DMS153 (cell line): Measurements from ENCODE around the gene ZNF221.
A peak's percentile ranks its signal among the peaks of the same experiment; 100 is the strongest.

Experiments used
- DNase-seq: peaks from one replicate; lab custom pipeline; 2025; lab: John Stamatoyannopoulos, UW

Gene ZNF221

DNA sequence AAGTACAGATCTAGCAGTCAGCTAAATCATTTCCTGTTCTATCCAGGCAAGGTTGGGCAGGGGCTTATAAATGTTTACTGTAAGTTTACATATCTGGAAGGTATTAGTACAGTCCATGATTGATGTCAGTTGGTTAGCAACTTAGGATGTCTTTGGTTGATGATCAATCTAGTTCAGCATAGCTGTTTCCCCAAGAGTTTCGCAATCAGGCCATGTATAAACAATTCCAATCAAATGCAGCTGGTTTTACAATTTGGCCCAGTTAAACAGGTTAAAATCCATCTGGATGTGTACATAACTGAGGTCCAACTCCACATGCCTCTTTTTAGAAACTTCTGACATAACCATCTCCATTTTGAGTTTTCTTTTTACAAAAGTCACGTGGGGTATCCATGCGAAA, 6.9 kb downstream of the ZNF221 start:
- DNase-seq, result no peak

GRCh38 chr19:43960411-43960810, 9.4 kb downstream of the ZNF221 start:
- no peak for DNase-seq

GRCh38 chr19:43966079-43966694, 15.2 kb downstream of the ZNF221 start:
- DNase-seq, result no peak

DNA sequence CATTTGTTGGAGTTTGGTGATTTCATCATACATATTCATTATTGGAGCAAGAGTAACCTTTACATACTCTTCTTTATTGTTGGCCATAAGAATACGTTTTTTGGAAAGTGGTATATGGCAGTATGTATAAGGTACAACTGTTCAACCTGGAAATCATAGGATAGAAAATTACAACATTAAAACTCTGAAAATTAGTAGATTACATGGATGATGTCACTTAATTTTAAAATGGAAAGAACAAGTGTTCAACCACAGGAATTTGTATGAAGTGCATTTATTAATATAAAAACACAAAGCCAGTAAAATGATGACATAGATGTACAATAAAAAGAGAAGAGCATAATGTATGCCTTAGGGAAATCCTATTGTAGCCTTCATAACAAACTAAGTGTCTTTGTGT, 25.7 kb downstream of the ZNF221 start:
- no peak for DNase-seq

GRCh38 chr19:43983544-43983911, 32.5 kb downstream of the ZNF221 start:
- no peak for DNase-seq

GRCh38 chr19:43983912-43984686, 33.1 kb downstream of the ZNF221 start, which contains the start of gene ZNF155:
ZNF155 (plus strand) TSS chr19:43984188; CDS start chr19:43988544, 4,356 bp downstream.
- peak; percentile 89 for DNase-seq

GRCh38 chr19:43984687-43985000, 33.6 kb downstream of the ZNF221 start:
- no peak for DNase-seq

DNA sequence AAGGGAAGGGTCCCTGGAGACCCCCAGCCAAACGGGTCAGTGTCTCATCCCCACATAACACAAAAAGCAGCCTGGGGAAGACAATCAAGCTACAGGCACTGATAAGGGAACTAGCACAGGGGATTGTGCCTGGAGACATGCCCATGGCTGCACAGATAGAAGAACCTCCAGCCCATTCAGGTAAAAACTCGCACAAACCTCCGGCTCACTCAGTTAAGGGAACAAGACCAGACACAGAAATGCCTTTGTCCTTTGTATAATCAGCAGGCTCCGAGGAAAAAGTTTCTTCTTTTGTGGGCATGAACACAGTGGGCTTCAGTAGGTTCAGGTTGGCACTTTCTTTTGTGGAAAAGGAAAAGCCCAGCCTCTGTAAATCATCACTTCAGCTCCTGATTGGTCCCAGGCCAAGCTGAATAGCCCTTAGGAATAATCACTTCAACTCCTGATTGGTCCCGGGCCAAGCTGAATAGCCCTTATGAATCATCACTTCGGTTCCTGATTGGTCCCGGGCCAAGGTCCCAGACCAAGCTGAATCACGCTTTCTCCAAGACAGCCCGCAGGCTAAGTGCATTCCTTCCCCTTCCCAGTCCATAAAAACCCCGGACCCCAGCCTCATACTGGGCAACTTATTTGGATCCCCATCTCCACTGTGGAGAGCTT, 46.7 kb downstream of the ZNF221 start:
- no peak for DNase-seq

GRCh38 chr19:44002212-44002565, 51.2 kb downstream of the ZNF221 start:
- DNase-seq, result no peak

DNA sequence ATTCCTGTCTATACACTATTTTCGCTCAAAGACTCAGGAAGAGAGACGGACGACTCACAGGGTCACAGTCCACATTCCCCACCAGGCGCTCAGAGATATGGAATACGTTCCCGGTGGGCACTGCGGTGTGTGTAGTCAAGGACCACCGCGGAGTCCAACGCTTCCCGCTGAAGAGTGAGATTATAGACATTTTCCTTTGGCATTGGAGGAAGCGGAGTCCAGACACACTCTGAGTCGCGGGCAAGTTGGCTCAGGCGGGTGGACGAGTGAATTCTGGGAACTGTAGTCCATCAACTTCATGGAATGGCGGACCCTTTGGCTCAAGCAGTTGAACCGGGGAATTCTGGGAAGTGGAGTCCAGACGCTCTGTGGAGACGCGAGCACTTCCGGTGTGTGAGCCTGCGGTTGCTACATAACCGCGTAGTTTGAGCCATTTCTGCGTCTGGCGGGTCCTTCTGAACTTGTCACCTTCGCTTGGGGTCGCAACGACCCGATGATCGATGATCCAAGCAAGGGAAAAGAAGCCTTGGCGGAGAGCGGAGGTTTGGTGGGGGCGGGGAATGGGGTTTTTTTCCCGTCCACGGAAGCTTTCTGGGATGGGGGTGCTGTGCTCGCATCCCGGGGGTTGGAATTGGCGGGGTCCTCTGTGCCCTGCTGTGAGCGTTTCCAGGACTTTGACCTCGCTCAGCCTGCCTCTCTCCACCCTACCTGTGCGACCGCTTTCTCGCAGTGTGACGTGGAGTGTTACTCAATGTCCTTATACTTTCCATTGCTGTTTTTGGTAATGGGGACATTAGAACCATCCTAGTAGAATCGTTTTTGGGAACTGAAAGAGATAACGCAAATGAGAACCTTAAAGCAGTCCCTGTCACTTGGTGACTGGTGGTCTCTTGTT, 51.8 kb downstream of the ZNF221 start, which contains the start of gene ZNF230:
Gene ZNF230, plus strand, starts transcription at position 392 of the 895 bp plus-strand sequence. CDS start 4,122 bp downstream, outside the sequence.
- DNase-seq, result peak; percentile 89

GRCh38 chr19:44003461-44004009, 52.5 kb downstream of the ZNF221 start:
- DNase-seq, result no peak

GRCh38 chr19:44005973-44006372, 54.9 kb downstream of the ZNF221 start:
- no peak for DNase-seq

DNA sequence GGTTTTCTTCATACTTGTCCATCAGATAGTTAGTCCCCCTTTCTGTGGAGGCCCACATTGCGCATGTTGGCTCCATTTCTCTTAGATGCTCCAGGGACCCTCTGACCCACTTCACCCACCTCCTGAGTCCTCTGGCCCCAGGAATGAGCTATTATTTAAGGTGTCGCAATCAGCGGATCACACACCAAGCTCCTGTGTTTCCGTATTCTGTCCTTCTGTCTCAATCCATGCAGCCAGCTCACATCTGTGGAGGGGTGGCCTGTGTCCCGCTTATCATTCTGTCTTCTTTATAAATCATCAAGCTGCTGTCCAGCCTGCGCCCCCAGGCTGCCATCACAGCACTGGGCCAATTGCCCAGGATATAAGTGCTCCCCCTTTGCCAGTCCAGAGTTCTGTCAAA, 56.4 kb downstream of the ZNF221 start:
- no peak for DNase-seq

DNA sequence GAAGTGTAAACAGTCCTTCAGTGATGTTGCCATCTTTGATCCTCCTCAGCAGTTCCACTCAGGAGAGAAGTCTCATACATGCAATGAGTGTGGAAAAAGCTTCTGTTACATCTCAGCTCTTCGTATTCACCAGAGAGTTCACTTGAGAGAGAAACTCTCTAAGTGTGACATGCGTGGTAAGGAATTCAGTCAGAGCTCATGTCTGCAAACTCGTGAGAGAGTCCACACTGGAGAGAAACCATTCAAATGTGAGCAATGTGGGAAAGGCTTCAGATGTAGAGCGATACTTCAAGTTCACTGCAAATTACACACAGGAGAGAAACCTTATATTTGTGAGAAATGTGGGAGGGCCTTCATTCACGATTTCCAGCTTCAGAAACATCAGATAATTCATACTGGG, 59.4 kb downstream of the ZNF221 start:
- DNase-seq, result no peak
